ENCODE results near the gene IKBKE.

IKBKE gene

DNA sequence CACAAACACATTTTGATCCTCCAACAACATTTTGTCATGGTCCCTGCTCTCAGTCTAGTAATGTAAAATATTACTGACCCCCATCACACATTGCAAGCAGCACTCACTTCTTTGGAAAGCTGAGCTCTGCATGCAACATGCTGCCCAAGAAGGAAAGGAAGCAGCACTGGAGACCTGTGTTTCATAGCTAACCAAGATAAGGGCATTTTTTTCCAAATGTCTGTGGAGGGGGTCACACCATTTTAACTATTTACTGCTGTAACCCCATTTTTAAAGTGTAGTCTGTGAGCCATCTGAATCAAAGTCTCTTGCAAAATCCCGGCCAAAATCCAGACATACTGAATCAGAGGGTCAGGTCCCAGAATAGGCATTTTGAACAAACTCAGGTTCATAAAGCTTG, 32.5 kb downstream of the IKBKE start:
- Histone ChIP-seq H3K36me3 (ENCODE audit: insufficient read depth, low read length) (peaks cover 6% of the 10 kb centered on the region; the same call in 1 of the 2 replicates), H3K27me3 (ENCODE audit: insufficient read depth, low read length) (no peaks in the 10 kb centered on the region; the same call in 1 of the 2 replicates), H3K4me1 (ENCODE audit: insufficient read depth, low read length, severe bottlenecking) (peaks cover 12% of the 10 kb centered on the region), H3F3A (ENCODE audit: insufficient read depth, low read length) (no peaks in the 10 kb centered on the region), H3K9me2 (ENCODE audit: low read depth, low read length) (no peaks in the 10 kb centered on the region), H4K20me1 (ENCODE audit: insufficient read depth, low read length) (no peaks in the 10 kb centered on the region), H3K4me2 (ENCODE audit: low read length) (no peak overlapping the region), H3K79me2 (ENCODE audit: insufficient read depth, low read length) (no peaks in the 10 kb centered on the region), H3K9me3 (ENCODE audit: low read length) (no peaks in the 10 kb centered on the region), H2AFZ (ENCODE audit: low read length) (no peak overlapping the region), H3K9ac (ENCODE audit: low read length) (no peak overlapping the region), H3K27ac (ENCODE audit: low read depth, low read length, poor library complexity, severe bottlenecking) (no peak overlapping the region), H3K4me3 (ENCODE audit: low read depth, low read length, poor library complexity, severe bottlenecking) (no peak overlapping the region)
- TF ChIP-seq EZH2 (IDR thresholded peaks at IDR 0.05; ENCODE audit: borderline replicate concordance, low read length): no peak
- TF ChIP-seq, protein P1, sequence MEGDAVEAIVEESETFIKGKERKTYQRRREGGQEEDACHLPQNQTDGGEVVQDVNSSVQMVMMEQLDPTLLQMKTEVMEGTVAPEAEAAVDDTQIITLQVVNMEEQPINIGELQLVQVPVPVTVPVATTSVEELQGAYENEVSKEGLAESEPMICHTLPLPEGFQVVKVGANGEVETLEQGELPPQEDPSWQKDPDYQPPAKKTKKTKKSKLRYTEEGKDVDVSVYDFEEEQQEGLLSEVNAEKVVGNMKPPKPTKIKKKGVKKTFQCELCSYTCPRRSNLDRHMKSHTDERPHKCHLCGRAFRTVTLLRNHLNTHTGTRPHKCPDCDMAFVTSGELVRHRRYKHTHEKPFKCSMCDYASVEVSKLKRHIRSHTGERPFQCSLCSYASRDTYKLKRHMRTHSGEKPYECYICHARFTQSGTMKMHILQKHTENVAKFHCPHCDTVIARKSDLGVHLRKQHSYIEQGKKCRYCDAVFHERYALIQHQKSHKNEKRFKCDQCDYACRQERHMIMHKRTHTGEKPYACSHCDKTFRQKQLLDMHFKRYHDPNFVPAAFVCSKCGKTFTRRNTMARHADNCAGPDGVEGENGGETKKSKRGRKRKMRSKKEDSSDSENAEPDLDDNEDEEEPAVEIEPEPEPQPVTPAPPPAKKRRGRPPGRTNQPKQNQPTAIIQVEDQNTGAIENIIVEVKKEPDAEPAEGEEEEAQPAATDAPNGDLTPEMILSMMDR (IDR thresholded peaks at IDR 0.05; ENCODE audit: low read length): no peak

DNA sequence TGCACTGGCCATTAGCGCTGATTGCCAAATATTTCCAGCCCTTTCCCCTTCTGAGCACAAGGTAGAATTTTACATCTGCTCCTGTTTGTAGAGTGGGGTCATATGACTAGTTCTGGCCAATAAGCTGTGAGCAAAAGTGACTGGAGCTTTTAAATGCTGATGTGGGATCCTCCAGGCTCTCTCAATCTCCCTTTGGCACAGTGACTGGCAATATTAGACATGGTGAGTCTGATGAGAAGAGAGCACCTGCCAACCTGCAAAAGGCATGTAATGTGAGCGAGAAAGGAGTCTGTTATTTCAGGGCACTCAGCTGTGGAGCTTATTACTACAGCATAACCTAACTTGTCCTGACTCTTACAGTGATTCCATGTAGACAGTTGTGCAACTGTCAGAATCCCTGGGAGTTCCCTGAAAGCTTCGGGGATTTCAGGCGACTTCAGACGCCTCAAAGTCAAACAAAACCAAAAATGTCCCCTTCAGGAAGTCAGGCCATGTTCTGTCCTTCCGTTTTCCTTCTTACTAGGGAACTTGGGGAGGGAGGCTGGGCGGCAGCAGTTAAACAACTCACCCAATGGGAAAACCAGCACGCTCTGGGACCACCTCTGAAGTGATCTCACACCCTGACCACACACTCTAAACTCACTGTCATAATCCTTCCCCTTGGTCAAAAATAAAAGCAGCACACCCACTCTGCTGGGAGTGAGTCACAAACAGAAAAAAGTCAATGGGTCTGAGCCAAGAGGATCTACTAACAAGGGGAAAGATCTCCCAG, 33.5 kb downstream of the IKBKE start:
- Histone ChIP-seq H3K4me2 (ENCODE audit: low read length) (no peak overlapping the region), H3K4me3 (ENCODE audit: low read depth, low read length, poor library complexity, severe bottlenecking) (no peak overlapping the region), H3K9ac (ENCODE audit: low read length) (no peak overlapping the region), H3K79me2 (ENCODE audit: insufficient read depth, low read length) (no peaks in the 10 kb centered on the region), H3K9me3 (ENCODE audit: low read length) (no peaks in the 10 kb centered on the region), H3K27me3 (ENCODE audit: insufficient read depth, low read length) (peaks cover 3% of the 10 kb centered on the region; the same call in 1 of the 2 replicates), H2AFZ (ENCODE audit: low read length) (no peak overlapping the region), H3K9me2 (ENCODE audit: low read depth, low read length) (no peaks in the 10 kb centered on the region), H3F3A (ENCODE audit: insufficient read depth, low read length) (no peaks in the 10 kb centered on the region), H3K36me3 (ENCODE audit: insufficient read depth, low read length) (peaks cover 1% of the 10 kb centered on the region; the same call in 1 of the 2 replicates), H3K27ac (ENCODE audit: low read depth, low read length, poor library complexity, severe bottlenecking) (no peak overlapping the region), H3K4me1 (ENCODE audit: insufficient read depth, low read length, severe bottlenecking) (peaks cover 13% of the 10 kb centered on the region), H4K20me1 (ENCODE audit: insufficient read depth, low read length) (no peaks in the 10 kb centered on the region)
- no peak for TF ChIP-seq EZH2 (IDR thresholded peaks at IDR 0.05; ENCODE audit: borderline replicate concordance, low read length)
- TF ChIP-seq, protein P1 (IDR thresholded peaks at IDR 0.05; ENCODE audit: low read length): no peak

DNA sequence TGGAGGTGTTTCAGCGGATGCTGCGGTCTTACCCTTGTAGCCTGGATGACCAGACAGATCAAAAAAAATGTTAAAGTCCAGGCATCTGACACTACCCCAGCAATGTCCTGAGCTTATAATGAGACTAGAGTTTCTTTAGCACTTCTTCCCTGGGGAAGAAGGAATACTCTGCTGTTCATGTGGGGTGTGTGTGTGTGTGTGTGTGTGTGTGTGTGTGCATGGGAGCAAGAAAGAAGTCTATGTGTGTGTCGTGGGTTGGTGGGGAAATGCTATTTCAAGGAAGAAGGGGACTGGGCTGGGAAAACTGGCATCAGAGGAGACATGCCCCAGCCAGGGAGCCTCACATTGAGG, 34.1 kb downstream of the IKBKE start:
- H4K20me1 ChIP-seq (ENCODE audit: insufficient read depth, low read length): no peaks in the 10 kb centered on the region
- TF ChIP-seq, protein P1 (IDR thresholded peaks at IDR 0.05; ENCODE audit: low read length): no peak
- no peak for TF ChIP-seq EZH2 (IDR thresholded peaks at IDR 0.05; ENCODE audit: borderline replicate concordance, low read length)
- peaks cover 13% of the 10 kb centered on the region for H3K4me1 ChIP-seq (ENCODE audit: insufficient read depth, low read length, severe bottlenecking)
- H3K4me3 ChIP-seq (ENCODE audit: low read depth, low read length, poor library complexity, severe bottlenecking): no peak overlapping the region
- H2AFZ ChIP-seq (ENCODE audit: low read length): no peak overlapping the region
- H3K27me3 ChIP-seq (ENCODE audit: insufficient read depth, low read length): peaks cover 7% of the 10 kb centered on the region
- H3K9ac ChIP-seq (ENCODE audit: low read length): no peak overlapping the region
- no peaks in the 10 kb centered on the region for H3K9me3 ChIP-seq (ENCODE audit: low read length)
- no peak overlapping the region for H3K27ac ChIP-seq (ENCODE audit: low read depth, low read length, poor library complexity, severe bottlenecking)
- no peaks in the 10 kb centered on the region for H3K9me2 ChIP-seq (ENCODE audit: low read depth, low read length)
- H3K4me2 ChIP-seq (ENCODE audit: low read length): no peak overlapping the region
- H3K36me3 ChIP-seq (ENCODE audit: insufficient read depth, low read length): no peaks in the 10 kb centered on the region
- no peaks in the 10 kb centered on the region for H3F3A ChIP-seq (ENCODE audit: insufficient read depth, low read length)
- no peaks in the 10 kb centered on the region for H3K79me2 ChIP-seq (ENCODE audit: insufficient read depth, low read length)
